ENCODE data around the gene IRAK2.
"Not testable (repeated sequence)": the region's sequence is repeated elsewhere in the genome, so short reads cannot be mapped to it uniquely, and the experiment has no call there.

IRAK2 gene, protein sequence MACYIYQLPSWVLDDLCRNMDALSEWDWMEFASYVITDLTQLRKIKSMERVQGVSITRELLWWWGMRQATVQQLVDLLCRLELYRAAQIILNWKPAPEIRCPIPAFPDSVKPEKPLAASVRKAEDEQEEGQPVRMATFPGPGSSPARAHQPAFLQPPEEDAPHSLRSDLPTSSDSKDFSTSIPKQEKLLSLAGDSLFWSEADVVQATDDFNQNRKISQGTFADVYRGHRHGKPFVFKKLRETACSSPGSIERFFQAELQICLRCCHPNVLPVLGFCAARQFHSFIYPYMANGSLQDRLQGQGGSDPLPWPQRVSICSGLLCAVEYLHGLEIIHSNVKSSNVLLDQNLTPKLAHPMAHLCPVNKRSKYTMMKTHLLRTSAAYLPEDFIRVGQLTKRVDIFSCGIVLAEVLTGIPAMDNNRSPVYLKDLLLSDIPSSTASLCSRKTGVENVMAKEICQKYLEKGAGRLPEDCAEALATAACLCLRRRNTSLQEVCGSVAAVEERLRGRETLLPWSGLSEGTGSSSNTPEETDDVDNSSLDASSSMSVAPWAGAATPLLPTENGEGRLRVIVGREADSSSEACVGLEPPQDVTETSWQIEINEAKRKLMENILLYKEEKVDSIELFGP

DNA sequence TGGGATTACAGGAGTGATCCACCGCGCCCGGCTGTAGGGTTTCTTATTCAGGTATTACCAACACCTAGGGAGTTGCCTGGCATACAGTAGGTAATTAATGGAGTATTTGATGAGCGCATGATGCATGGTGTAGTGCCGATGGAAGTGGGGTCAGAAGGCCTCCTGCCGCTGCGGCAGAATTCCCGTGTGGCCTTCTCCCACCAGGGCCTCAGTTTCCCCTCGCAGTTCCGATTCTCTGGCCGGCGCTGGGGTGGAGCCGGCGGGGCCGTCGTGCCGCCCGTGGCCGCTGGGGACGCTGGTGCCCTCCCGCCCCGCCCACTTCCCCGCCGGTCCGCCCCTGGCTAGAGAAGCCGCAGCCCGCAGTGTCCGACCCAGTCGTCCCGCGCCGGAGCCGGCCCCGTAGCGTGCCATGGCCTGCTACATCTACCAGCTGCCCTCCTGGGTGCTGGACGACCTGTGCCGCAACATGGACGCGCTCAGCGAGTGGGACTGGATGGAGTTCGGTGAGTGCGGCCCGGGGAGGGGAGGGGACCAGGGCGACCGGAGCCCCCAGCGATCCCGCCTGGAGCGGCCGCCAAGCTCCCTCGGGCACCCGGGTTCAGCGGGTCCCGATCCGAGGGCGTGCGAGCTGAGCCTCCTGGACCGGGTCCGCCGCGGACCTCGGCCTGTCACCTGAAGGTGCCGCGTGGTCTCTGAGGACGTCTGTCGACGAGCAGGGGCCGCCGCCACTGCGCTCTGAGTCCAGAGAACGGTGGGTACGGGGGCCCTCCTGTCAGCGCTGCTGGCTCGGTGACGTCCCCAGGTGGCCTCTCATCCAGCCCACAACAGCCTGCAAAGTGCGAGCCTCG, at the start of gene IRAK2:
TSS of gene IRAK2 (plus strand) at position 374 of the 848 bp plus-strand sequence. CDS start at position 410, 36 bp downstream.
- in situ Hi-C loops (cut with MboI; ENCODE audit: low sequenced_read_pairs), result no loop called here

DNA sequence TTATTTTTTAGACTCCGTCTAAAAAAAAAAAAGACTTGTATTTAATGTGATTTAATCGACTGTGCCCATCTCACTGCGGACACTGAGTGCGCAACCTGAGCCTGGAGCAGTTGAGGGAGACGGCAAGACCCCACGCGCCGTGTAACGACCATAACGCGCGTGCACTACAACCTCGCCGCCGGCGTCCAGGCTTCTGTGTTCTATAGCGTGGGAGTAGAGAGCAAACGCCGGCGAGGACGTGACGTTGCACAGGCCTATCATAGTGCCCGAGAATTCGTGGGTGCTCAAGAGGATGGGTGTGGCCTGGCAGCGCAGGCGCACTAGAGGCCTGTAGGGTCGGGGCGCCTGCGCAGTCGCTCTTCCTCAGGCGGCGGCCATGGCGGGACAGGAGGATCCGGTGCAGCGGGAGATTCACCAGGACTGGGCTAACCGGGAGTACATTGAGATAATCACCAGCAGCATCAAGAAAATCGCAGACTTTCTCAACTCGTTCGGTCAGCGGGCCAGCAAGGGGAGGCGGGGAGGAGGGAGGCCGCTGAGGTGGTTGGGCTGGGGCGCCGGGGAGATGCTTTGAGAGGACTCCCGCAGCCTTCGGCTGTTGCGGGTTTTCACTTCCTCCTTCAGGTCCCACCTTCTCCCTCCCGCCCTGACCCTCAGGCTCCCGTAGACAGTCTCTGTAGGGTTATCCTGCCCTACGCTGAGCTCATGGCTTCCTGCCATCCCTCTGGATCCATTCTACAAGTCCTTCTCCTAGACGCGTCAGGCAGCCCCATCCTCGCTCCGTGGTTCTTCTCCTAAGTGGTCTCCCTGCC, 49.2 kb upstream of the IRAK2 start, which contains the start of gene BRK1:
TSS of gene BRK1 (plus strand) at position 350 of the 812 bp plus-strand sequence. CDS start at position 377, 27 bp downstream.
- in situ Hi-C loops (cut with MboI; ENCODE audit: low sequenced_read_pairs), result no loop called here

DNA sequence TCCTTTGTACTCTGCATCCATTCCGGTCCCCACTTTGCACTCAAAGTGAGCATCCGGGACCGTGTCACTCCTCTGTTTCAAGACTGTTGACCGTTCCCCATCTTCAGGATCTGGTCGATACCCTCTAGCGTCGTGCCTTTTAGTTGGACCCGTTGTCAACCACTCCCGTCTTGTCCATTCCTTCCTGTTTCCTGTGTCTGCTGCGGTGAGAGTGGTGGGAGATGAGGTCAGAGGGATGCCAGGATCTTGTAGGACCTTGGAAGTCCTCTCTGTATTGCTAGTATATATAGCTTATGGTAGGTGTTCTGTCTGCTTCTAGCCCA, 48.6 kb upstream of the IRAK2 start:
- in situ Hi-C loops (cut with MboI; ENCODE audit: low sequenced_read_pairs), result no loop called here

DNA sequence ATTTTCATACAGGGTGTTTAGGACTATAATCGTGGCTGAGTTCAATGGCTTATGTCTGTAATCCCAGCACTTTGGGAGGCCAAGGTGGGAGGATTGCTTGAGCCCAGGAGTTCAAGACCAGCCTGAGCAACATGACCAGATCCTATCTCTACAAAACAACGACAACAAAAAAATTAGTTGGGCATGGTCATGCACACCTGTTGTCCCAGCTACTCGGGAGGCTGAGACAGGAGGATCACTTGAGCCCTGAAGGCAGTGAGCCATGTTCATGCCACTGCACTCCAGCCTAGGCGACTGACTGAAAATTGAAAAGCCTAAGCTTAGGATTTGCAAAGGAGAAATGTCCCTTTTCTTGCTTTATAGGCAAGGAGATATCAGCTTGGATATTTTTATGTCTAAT, 47.8 kb upstream of the IRAK2 start:
- in situ Hi-C loops (cut with MboI; ENCODE audit: low sequenced_read_pairs), result no loop called here

DNA sequence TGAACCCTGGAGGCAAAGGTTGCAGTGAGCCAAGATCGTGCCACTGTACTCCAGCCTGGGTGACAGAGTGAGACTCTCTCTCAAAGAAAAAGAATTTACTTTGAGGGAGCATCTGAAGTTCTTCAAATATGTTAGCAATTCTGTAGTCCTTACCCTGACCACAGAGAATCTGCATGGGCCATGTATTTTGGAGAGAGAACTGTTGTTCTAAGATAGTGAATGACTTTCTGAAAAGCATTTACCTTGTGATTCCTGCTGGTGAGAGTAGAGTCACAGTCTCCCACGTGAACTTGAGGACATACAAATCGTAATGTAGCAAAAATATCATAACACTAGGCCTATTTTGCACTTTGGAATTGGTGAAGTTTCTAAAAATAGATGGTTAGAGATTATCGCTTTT, 45.3 kb upstream of the IRAK2 start:
- in situ Hi-C loops (cut with MboI; ENCODE audit: low sequenced_read_pairs), result no loop called here

DNA sequence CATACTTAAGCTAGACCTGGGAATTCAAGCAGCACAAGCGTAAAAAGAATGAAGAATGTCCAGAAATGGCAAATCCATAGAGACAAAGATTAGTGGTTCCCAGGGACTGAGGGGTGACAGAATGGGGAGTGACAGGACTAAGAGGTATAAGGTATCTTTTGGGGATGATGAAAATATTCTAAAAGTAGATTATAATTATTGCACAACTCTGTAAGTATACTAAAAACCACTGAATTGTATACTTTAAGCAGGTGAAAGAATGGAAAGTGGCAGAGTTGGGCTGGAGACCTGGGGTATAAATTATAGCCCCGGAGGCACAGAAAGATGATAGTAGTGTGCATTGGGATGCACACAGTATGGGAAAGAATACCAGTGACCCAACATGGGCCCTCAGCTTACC, 43.7 kb upstream of the IRAK2 start:
- in situ Hi-C loops (cut with MboI; ENCODE audit: low sequenced_read_pairs), result no loop called here

DNA sequence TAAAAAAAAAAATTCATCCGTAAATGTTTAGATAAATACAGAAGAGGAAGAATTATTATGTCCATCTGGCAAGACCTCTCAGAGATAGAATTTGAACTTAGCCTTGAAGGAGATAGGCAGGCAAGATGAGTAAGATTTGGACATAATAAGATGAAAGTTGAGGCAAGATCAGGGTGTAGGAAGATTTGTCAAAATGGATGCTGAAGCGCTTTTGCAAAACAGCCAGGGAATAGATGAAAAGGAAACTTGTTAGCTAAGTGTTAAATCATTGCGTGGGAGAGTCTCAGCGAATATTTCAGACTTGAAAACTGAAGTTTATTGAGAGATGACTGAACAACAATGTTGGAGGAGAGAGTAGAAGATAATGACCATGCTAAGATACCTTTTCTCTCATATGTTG, 42.0 kb upstream of the IRAK2 start:
- in situ Hi-C loops (cut with MboI; ENCODE audit: low sequenced_read_pairs), result no loop called here

DNA sequence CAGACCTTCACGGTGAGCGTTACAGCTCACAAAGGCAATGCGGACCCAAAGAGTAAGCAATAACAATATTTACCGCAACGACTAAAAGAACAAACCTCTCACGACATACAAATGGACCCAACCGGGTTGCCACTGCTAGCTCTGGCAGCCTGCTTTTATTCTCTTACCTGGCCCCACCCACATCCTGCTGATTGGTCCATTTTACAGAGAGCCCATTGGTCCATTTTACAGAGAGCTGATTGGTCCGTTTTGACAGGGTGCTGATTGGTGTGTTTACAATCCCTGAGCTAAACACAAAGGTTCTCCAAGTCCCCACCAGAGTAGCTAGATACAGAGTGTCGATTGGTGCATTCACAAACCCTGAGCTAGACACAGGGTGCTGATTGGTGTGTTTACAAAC, 28.8 kb upstream of the IRAK2 start:
- in situ Hi-C loops (cut with MboI; ENCODE audit: low sequenced_read_pairs), result not testable (repeated sequence)

DNA sequence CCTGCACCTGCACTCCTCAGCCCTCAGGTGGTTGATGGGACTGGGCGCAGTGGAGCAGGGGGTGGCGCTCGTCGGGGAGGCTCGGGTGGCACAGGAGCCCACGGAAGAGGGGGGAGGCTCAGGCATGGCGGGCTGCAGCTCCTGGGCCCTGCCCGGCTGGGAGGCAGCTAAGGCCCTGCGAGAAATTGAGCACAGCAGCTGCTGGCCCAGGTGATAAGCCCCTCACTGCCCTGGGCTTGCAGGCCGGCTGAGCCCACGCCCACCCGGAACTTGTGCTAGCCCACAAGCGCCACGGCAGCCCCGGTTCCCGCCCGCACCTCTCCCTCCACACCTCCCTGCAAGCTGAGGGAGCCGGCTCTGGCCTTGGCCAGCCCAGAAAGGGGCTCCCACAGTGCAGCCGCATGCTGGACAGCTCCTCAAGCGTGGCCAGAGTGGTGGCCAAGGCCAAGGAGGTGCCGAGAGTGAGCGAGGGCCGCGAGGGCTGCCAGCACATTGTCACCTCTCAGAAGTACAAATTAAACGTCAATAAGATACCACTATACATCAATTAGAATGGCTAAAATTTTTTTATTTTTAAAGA, 28.2 kb upstream of the IRAK2 start:
- in situ Hi-C loops (cut with MboI; ENCODE audit: low sequenced_read_pairs), result no loop called here

DNA sequence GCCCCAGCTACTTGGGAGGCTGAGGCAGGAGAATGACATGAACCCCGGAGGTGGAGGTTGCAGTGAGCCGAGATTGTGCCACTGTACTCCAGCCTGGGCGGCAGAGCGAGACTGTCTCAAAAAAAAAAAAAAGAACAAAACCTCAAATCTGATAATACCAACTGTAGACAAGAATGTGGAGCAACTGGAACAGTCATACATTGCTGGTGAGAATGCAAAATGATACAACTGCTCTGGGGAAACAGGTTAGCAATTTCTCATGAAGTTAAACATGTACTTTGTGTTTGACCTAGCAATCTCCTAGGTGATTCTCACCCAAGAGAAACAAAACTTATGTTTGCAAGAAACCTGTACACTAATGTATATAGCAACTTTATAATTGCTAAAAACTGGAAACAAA, 27.5 kb upstream of the IRAK2 start:
- in situ Hi-C loops (cut with MboI; ENCODE audit: low sequenced_read_pairs), result no loop called here

DNA sequence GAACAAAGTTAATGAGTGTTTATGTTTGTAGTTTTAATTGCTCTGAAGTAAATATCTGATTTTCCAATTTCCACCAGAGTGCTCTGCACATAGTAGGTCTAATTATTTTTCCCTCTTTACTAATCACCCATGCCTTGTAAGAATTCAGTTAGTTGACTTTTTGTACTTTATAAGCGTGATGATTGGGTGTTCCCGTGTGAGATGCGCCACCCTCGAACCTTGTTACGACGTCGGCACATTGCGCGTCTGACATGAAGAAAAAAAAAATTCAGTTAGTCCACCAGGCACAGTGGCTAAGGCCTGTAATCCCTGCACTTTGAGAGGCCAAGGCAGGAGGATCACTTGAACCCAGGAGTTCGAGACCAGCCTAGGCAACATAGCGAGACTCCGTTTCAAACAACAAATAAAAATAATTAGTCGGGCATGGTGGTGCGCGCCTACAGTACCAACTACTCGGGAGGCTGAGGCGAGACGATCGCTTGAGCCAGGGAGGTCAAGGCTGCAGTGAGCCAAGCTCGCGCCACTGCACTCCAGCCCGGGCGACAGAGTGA, 23.6 kb upstream of the IRAK2 start:
- in situ Hi-C loops (cut with MboI; ENCODE audit: low sequenced_read_pairs), result no loop called here

DNA sequence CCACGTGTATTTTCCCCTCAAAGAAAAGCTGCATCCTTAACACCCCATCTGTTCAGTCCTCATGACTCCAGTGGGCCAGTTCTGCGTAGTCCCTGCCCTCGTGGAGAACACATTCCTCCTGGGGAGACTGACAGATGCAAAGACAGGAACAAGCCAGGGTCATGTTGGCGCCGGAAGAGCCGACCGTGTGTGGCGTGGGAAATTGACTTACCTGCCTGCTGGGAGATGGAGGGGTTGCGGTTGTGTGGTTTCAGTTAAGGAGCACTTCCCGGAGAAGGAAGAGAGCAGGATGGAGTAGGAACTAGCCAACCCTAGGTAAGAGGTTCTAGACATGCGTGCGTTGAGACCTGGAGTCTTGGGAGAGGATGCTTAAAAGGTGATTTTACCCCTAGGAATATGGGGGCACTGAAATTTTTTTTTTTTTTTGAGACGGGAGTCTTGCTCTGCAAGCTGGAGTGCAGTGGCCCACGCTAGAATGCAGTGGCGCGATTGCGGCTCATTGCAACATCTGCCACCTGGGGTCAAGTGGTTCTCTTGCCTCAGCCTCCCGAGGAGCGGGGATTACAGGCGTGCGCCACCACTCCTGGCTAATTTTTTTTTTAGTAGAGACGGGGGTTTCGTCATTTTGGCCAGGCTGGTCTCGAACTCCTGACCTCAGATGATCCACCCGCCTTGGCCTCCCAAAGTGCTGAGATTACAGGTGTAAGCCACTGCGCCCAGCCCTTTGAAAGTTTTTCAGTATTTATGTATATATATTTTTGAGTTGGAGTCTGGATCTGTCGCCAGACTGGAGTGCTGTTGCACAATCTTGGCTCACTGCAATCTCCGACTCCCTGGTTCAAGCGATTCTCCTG, 21.8 kb upstream of the IRAK2 start:
- in situ Hi-C loops (cut with MboI; ENCODE audit: low sequenced_read_pairs), result no loop called here

DNA sequence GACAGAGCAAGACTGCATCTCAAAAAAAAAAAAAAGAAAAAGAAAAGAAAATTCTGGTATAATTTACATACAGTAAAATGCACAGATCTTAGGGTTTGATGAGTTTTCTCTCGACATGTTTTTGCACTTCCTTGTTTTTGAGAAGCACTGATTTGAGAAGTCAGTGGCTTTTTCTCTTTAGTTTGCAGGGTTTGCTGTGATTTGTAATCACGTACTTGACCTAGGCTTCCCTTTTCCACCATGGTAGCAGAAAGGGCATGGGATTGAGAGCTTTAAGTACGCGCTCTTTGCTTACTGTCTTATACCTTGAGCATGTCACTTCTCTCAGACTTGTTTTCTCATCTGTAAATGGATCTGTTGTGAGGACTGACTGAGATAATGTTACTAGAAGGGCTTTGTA, 19.0 kb upstream of the IRAK2 start:
- in situ Hi-C loops (cut with MboI; ENCODE audit: low sequenced_read_pairs), result no loop called here

DNA sequence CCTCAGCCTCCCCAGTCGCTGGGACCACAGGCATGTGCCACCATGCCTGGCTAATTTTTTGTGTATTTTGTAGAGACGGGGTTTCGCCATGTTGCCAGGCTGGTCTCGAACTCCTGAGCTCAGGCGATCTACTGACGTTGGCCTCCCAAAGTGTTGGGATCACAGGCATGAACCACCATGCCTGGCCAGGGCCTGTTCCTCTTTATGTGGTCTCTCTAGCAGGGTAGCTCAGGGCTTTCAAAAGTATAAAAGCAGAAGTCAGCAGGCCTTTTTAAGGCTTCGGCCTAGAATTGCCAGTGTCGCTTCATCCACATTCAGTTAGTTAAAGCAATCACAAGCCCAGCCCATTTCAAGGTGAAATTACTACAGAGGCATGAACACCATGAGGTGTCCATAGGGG, 15.5 kb upstream of the IRAK2 start:
- in situ Hi-C loops (cut with MboI; ENCODE audit: low sequenced_read_pairs), result no loop called here

DNA sequence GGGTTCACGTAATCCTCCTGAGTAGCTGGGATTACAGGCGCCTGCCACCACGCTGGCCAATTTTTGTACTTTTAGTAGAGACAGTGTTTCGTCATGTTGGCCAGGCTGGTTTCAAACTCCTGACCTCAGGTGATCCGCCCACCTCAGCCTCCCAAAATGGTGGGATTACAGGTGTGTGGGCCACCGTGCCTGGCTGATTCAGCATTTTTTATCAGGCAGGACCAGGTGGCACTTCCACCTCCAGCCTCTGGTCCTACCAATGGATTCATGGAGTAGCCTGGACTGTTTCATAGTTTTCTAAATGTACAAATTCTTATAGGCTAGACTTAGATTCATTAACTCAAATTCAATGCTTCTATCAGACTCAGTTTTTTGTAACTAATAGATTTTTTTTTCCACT, 13.7 kb upstream of the IRAK2 start:
- in situ Hi-C loops (cut with MboI; ENCODE audit: low sequenced_read_pairs), result no loop called here

DNA sequence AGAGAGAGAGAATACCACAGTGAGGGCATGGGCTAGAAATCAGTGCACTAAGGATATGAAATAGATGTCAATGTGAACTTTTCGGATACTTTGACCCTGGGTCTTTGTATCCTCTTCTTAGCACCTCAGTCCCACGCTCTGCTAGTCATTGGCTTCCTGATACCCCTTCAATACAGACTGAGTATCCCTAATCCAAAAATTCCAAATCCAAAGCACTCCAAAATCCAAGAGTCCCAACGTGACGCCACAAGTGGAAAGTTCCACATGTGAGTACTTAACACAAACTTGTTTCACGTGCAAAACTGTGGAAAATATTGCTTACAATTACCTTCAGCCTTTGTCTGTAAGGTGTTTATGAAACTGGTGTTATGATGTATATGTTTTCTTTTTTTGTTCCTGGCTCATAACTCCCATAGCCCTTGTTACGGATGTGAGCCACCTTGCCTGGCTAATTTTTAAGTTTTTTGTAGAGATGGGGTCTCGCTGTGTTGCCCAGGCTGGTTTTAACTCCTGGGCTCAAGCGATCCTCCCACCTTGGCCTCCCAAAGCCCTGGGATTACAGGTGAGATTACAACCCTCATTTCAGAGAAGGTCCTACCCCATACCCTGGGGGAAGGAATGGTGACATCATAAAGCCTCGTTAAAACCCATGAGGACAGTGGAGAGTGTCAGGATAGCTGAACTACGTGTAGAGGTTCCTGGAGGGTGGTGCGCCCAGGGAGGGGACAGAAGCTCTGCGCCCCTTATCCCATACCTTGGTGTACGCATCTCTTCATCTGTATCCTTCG, 10.2 kb upstream of the IRAK2 start:
- in situ Hi-C loops (cut with MboI; ENCODE audit: low sequenced_read_pairs), result no loop called here

DNA sequence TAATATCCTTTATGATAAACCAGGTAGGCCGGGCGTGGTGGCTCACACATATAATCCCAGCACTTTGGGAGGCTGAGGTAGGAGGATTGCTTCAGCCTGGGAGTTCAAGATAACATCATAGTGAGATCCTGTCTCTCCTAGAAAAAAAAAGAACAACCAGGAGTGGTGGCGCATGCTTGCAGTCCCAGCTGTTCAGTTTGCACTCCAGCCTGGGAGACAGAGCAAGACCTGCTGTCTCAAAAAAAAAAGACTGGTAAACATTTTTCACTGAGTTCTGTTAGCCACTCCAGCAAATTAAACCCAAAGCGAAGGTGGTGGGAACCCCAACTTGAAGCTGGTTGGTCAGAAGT, 9.6 kb upstream of the IRAK2 start:
- in situ Hi-C loops (cut with MboI; ENCODE audit: low sequenced_read_pairs), result no loop called here

DNA sequence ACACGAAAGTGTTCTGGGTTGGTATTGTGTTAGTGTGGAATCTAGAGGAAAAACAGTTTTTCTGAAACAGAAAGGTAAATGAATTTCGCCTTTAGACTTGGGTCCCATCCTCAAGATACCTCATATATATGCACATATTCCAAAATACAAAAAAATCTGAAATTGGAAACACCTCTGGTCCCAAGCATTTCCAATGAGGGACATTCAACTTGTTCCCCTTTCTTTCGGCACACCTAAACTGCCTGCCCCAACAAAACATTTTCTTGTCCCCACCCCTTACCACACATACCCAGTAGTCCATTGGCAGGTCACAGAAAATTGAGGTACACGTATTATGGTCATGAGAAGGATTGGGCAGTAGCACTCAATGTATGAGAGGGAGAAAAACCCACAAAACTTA, 9.1 kb upstream of the IRAK2 start:
- in situ Hi-C loops (cut with MboI; ENCODE audit: low sequenced_read_pairs), result no loop called here

DNA sequence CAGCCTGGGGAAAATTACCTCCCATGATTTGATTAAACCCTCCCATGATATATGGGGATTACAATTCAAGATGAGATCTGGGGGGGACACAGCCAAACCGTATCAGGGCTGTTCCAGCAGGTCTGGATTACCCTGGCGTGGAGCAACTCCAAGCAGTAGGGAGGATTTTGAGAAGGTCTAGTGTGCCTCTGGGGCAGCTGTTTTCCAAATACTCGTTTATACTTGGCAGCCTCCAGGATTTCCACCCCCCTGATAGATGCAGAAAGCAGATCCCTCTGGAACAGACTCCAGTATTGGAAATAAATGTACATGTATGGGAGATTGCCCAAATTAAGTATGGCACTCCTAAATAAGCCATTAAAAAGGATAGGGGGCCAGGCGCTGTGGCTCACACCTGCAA, 7.7 kb upstream of the IRAK2 start:
- in situ Hi-C loops (cut with MboI; ENCODE audit: low sequenced_read_pairs), result no loop called here
